Left colon (tissue), 2 donors: ENCODE results near the gene CASZ1. TPM values are rescaled to one million over a fixed set of nuclear protein-coding genes. Genes with fewer than 3 reads are reported as not detected.
A peak's percentile ranks its signal among the peaks of the same experiment; 100 is the strongest.

Experiments
- ATAC-seq: fragments of 200-7000 bp; cut with Tn5 transposase; one replicate; pipeline ENCODE4 v1.9.1; 2020; ENCODE audit warnings: mild to moderate bottlenecking, moderate library complexity
- DNase-seq, 2 donors: peaks; one replicate each; pipeline ENCODE4 v3.0.0-alpha.2; 2020
- intact Hi-C, 2 donors: fragments of 100-400 bp; cut with DNase I in 1 of 2; cut with micrococcal nuclease in 1 of 2; formaldehyde crosslinking; loops; one replicate each; pipeline versions ENCODE4 v1.11.2 to v1.14.0; 2022; cut with DNase I, micrococcal nuclease
- total RNA-seq, 2 donors: library from RNA; stranded (reverse); fragmentation: NEBNext Ultra II Directional; extraction: Animal tissue kit (Norgen Biotek cat#: 25700); gene quantifications; one replicate each; pipeline ENCODE4 v1.2.1, GENCODE V29; 2021
- donor health status: DM: no; HTN: no; CAD: no.
- donor health status: DM: yes; HTN: yes; CAD: no.

The CASZ1 gene
- total RNA-seq, 2 donors from 2014 or later = 61.3 to 63.8 TPM

DNA sequence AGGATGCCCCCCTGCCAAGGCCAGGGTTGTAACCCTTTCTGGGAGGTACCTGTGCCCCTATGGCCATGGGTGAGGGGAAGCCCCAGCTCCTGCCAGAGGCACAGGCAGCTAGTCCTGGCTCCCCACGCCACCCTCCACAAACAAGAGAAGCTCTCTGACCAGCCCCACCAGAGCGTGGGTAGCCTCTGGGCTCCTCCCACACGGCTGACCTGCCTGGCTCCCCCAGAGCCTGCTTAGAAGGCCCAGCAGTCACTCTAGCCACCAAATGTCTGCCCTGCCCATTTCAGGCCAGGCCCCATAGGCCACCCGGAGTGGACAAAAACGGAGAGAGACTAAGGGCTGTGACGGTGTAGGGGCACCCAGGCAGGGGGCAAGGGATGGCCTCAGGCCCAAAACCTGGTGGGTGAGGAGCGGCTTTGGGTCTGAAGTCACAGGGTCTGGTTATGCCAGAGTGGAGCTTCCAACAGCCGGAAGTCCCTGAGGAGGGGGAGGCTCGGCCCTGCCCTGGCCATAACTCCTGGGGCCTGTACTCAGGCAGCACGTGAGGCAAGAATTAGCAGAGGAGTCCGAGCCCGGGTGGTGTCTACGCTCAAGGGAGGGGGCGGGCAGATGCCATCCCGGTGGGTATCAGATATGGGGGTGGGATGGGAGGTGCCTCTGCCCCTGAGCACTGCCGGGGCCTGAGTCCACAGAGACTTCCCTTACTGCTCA, 155.4 kb downstream of the CASZ1 start:
- DNase-seq (no peak), ATAC-seq (peak; percentile 1)
- intact Hi-C loops = no loop called here

DNA sequence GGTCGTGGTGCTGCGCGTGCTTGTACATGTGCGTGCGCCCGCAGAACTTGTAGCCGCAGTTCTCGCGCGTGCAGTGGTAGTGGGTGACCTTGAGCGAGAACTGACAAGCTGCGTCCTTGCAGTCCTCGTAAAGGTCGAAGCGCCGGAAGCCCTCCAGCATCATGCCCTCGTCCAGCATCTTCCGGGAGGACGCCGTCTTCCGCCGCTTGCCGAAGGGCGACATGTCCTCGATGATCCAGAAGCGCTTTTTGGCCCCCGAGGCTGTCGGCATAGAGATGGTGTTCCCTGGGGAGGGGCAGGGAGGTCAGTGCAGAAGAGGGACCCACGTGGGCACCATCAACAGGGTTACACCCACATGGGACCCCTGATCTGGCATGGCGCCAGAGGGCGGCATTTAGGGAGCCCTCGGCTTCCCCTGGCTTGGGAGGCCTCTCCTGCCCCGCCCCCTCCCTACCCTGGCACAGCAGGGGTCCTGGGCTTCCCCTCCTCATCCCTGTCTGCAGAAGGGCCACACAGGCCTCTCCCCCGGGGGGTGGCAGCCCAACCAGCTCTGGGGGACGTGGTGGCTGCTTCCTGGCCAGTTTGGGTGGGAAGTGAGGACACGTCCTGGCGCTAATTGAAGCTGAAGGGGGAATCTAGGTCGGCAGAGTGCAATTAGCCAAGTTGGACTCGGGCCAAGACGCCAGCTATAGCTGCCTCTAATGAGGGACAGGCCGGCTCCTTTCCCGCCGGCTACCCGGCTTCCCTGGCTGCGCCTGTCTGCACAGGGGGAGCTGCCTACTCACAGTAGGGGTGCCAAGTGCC, 156.5 kb downstream of the CASZ1 start:
- DNase-seq (no peak), ATAC-seq (no peak)
- intact Hi-C loops = loop anchor here in 1 of 2 donors (10.0 kb wide), 1 partner anchor 115 kb away; no protein-coding TSS in a partner anchor

DNA sequence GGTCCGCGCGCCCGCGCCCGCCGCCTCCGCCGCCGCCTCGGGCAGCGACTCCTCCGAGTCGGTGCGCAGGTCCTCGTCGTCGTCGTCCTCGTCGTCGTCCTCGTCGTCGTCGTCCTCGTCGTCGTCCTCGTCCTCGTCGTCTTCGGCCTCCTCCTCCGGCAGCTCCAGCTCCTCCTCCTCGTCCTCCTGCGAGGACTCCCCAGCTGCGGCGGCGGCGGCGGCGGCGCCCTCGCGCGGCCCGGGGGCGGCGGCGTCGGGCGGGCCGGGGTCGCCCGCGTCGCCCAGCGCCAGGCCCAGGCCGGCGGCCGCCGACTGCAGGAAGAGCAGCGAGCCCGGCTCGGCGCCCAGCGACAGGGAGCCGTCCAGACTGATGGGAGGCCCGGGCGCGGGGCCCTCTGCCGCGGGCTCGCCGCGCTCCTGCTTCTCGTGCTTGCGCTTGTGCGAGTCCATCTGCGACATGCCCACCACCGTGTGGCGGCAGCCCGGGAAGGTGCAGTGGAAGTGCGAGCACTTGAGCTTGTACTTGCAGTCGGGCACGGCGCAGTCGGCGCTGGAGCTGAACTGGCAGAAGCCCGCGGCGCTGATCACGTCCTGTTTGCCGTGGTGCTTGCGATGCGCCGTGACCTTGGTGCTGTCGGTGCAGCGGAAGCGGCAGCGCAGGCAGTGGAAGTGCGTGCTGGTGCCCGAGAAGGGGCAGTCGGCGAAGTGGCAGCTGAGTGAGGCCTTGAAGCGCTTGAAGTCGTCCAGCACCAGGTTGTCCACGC, 157.3 kb downstream of the CASZ1 start:
- DNase-seq (no peak), ATAC-seq (no peak)
- intact Hi-C loops = loop anchor here in 1 of 2 donors (10.0 kb wide), 1 partner anchor 114 kb away; no protein-coding TSS in a partner anchor

- ATAC-seq (no peak), DNase-seq (no peak)
- intact Hi-C loops = loop anchor here in 1 of 2 donors (10.0 kb wide), 1 partner anchor 114 kb away; no protein-coding TSS in a partner anchor
These were observed 157.9 kb downstream of the CASZ1 start for GRCh38 chr1:10638559-10639005.

GRCh38 chr1:10637834-10638558, 158.4 kb downstream of the CASZ1 start:
- intact Hi-C loops = loop anchor here in 1 of 2 donors (10.0 kb wide), 1 partner anchor 113 kb away; no protein-coding TSS in a partner anchor
- DNase-seq = no peak
- ATAC-seq = no peak

GRCh38 chr1:10637400-10637799, 159.0 kb downstream of the CASZ1 start:
- DNase-seq = no peak

DNA sequence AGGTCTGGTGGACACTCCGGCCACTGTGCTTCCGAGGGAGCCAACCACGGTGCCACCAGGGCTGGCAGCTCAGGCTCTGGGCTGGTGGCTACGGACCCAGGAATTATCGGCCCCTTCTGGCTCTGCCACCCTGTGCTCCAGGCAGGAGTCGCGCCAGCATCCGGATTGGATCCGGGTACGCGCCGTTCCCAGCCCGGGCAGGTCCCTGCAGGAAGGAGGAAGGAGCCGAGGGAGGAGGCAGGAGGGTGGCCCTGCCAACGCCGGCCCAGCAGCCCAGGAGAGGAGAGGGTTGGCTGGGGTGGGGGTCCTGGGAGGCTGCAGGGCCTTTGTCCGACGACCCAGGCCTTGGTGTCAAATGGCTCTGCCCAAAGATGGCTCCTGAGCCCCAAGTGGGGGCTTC, 160.5 kb downstream of the CASZ1 start:
- DNase-seq = no peak

More at GRCh38 chr1:10637400-10637799, 159.0 kb downstream of the CASZ1 start:
- ATAC-seq = no peak
- intact Hi-C loops = loop anchor here in 1 of 2 donors (10.0 kb wide), 1 partner anchor 113 kb away; no protein-coding TSS in a partner anchor

GRCh38 chr1:10635085-10635896, 161.2 kb downstream of the CASZ1 start:
- ATAC-seq = peak; percentile 59
- intact Hi-C loops = loop anchor here in 1 of 2 donors (10.0 kb wide), 1 partner anchor 110 kb away; no protein-coding TSS in a partner anchor
- peak in 1 of 2 donors; percentile 47 for DNase-seq

More for the DNA sequence above, 160.5 kb downstream of the CASZ1 start:
- intact Hi-C loops = loop anchor here in 1 of 2 donors (10.0 kb wide), 1 partner anchor 111 kb away; no protein-coding TSS in a partner anchor
- ATAC-seq = peak; percentile 23

DNA sequence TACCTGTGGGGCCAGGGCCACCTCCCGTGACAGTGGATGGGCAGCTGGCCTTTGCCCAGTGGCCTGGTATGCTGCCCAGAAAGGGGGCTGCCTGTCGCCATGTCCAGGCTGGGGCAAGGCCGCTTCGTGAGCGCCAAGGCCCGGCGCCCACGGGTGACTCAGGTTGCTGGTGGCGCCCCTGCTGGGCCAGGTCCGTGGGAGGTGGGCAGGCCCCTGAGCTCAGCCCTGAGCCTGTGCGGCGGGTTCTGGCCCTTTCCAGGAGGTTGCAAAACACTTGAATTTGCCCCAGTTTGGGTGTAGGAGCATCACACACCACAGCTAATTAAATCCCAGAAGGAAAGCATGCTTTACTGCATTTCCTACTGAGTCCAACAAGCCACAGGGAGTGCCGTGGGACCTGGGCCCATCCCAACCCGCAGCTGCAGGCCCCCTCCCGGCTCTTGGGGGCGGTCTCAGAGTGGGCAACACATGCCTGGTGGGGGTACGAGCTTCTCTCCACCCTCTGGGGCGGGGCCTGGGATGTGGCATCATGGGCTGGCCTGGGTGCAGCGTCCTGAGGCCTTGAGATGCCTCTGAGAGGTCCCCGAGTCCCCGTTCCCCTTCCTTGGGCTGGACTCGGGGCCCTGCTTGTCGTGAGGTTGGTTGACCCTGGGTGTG, 161.9 kb downstream of the CASZ1 start:
- DNase-seq (no peak), ATAC-seq (peak; percentile 26)
- intact Hi-C loops = loop anchor here in 1 of 2 donors (10.0 kb wide), 1 partner anchor 110 kb away; no protein-coding TSS in a partner anchor

- intact Hi-C loops = loop anchor here in 1 of 2 donors (10.0 kb wide), 1 partner anchor 109 kb away; no protein-coding TSS in a partner anchor
- ATAC-seq = peak; percentile 2
- DNase-seq = no peak
These were observed 162.4 kb downstream of the CASZ1 start for GRCh38 chr1:10634075-10634427.

DNA sequence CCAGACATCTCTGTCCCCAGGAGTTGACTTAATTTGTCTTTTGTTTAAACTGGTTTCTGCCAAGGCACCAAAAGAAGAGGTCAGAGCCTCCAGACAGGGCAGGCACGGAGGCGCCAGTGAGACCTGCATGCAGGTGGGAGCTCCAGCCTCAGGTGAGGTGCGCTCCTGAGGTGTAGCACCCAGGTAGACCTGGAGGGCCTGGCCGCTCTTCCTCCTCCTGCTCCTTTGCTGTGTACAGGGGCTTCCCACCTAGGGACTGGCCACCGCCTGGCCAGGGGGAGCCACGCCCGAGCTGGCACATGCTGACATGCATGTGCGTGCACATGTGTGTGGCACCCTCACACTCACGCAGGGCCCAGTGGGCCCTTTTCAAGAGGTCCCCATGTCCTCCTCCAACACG, 163.0 kb downstream of the CASZ1 start:
- DNase-seq = no peak
- no peak for ATAC-seq
- intact Hi-C loops = loop anchor here in 1 of 2 donors (10.0 kb wide), 1 partner anchor 109 kb away; no protein-coding TSS in a partner anchor

- no peak for DNase-seq
- intact Hi-C loops = loop anchor here in 1 of 2 donors (10.0 kb wide), 1 partner anchor 108 kb away; no protein-coding TSS in a partner anchor
- ATAC-seq = no peak
These were observed 163.8 kb downstream of the CASZ1 start for GRCh38 chr1:10632691-10633090.

DNA sequence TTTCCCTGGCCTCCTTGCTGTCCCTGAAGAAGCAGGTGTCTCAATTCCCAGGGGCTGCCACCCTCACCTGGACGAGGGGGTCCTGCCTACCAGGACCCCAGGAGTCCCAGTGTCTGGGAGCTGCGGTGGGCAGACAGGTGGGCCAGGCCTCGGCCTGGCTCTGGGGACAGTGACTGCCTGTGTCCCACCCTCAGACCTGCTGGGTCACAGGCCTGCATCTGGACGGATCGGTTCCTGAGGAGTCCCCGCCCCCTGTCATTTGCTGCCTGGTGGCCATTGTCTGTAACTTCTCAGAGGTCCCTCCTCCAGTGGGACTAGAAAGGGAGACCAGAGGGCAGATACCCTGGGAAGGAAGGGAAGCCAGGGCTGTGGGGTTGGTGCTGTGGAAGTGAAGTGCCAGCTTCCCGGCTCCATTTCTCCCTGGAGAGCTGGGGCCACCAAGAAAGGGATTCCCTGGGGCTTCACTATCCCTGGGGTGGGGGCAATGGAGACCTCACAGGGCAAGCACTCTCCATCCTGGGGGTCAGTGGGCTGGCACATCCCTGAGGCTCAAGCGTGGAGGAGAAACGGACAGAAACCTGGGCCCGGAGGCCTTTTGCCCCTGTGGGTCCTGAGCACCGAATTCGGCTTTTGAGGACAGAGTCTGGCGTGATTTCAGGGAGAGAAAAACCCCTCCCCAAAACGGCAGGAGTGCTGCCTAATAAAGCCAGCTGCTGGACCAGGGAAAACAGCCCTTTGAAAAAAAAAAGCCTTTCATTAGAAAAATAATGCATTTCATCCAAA, 164.4 kb downstream of the CASZ1 start:
- intact Hi-C loops = loop anchor here in 1 of 2 donors (10.0 kb wide), 1 partner anchor 107 kb away; no protein-coding TSS in a partner anchor
- DNase-seq (no peak), ATAC-seq (no peak)

GRCh38 chr1:10631121-10631810, 165.2 kb downstream of the CASZ1 start:
- intact Hi-C loops = loop anchor here in 1 of 2 donors (10.0 kb wide), 1 partner anchor 106 kb away; no protein-coding TSS in a partner anchor
- DNase-seq (no peak), ATAC-seq (no peak)

- ATAC-seq (no peak), DNase-seq (no peak)
- intact Hi-C loops = loop anchor here in 1 of 2 donors (10.0 kb wide), 1 partner anchor 106 kb away; no protein-coding TSS in a partner anchor
These were observed 165.8 kb downstream of the CASZ1 start for GRCh38 chr1:10630661-10631120.
